ELF-1 (cell line): ENCODE data around the gene SENP8.
A peak's percentile ranks its signal among the peaks of the same experiment; 100 is the strongest.
"Not testable (repeated sequence)": the region's sequence is repeated elsewhere in the genome, so short reads cannot be mapped to it uniquely, and the experiment has no call there.

Experiments
- DNase-seq: peaks from one replicate; pipeline ENCODE4 v3.0.0-alpha.2; 2016; ENCODE audit warnings: low read depth, low spot score

The SENP8 gene

DNA sequence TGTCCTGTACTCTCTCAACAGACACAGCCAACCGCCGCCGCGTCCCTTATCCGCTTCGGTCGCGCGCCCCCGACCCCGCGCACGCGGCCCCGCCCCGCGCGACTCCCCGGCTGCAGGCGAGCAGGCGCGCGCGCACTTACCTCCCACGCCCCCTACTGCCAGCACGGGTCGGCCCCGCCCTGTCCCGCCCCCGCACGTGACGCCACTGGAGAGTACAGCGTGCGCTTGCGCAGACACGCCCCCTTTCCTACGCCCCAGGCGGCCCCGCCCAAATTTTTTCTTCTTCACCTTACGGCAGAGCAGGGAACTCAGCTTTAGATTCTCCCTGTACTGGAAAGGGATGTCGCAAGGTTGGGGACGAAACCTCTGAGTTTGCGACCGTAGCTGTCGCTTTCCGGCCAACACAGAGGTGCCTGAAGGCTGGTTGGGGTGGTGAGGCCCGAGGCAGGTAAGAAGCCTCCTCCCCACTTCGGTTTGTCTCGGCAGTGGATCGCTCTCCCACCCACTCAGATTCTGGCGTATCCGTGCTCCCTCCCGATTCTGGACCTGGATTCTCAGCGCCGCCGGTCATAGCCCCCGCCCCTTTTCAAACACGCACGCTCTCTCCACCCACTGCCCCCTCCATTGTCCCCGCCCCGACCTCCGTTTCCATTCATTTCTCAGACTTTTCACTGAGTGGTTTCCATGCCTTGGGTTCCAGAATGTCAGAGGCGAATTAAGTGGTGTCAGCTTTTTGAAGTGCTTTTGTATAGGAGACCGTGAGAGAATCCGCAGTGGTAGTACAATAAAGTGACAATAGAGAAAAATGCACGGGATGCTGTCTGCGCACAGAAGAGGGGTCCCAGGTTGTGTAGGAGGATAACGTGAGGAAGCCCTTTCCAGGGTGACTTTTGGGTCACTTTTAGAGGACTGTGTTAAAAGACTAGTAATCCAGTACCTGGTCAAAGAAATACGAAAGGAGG, at the start of gene SENP8, which contains the start of gene MYO9A:
SENP8 (plus strand) TSS at position 387 of the 962 bp plus-strand sequence. CDS start 21,221 bp downstream, outside the sequence.
MYO9A (minus strand) TSS at position 134 of the 962 bp plus-strand sequence. CDS start 71,587 bp downstream, outside the sequence.
- DNase-seq: peak; percentile 98

- DNase-seq: no peak
These were observed 49.3 kb upstream of the SENP8 start for GRCh38 chr15:72068856-72069255.

DNA sequence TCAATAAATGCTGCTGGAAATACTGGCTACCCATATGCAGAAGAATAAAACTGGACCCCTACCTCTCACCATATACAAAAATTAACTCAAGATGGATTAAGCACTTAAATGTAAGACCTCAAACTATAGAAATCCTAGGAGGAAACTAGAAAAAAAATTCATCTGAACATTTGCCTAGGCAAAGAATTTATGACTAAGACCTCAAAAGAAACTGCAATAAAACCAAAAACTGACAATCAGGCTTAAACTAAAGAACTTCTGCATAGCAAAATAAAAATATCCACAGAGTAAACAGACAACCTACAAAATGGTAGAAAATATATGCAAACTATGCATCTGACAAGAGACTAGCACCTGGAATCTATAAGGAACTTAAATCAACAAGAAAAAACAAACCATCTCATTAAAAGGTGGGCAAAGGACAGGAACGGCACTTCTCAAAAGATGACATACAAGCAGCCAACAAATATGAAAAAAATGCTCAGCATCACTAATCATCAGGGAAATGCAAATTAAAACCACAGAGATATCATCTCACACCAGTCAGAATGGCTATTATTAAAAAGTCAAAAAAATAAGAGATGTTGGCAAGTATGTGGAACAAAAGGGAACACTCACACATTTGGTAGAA, 47.3 kb upstream of the SENP8 start:
- no peak for DNase-seq

DNA sequence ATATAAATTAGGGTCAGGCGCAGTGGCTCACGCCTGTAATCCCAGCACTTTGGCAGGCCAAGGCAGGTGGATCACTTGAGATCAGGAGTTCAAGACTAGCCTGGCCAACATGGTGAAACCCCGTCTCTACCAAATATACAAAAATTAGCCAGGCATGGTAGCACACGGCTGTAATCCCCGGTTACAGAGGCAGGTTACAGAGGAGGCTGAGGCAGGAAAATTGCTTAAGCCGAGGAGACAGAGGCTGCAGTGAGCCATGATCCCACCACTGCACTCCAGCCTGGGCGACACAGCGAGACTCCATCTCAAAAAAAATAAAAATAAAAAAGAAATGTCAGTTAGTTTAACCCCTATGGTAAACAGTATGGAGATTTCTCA, 46.8 kb upstream of the SENP8 start:
- DNase-seq: not testable (repeated sequence)

DNA sequence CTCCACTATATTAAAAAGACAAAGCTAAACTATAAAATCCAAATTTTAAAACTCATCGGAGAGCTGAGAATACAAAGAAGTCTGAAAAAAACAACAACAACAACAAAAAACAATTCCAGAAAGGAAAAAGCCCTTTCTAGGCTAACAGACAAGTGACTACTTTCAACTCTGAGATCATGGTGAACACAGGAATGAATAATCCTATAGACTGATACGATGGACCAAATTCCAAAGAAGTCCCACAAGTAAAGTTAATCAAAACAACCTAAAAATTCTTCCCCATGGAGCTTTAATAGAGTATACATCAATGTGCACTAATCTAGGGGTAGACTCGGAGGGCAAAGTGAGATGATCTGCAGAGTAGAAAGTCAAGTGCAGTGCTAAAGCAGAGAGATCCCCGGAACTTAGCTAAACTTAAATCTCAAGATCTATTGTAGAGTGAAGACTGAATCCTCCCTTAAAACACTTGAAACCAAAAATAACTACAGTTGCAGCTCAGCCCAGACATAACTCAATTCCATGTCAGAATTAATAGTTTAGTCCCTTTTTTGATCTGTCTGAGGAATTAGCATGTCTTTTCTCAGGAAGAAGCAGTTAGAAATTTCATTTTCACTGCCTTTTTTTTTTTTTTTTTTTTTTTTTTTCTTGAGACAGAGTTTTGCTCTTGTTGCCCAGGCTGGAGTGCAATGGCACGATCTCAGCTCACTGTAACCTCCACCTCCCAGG, 43.7 kb upstream of the SENP8 start:
- no peak for DNase-seq

- no peak for DNase-seq
These were observed 40.3 kb upstream of the SENP8 start for GRCh38 chr15:72077950-72078349.

- no peak for DNase-seq
These were observed 39.3 kb upstream of the SENP8 start for GRCh38 chr15:72078887-72079286.

DNA sequence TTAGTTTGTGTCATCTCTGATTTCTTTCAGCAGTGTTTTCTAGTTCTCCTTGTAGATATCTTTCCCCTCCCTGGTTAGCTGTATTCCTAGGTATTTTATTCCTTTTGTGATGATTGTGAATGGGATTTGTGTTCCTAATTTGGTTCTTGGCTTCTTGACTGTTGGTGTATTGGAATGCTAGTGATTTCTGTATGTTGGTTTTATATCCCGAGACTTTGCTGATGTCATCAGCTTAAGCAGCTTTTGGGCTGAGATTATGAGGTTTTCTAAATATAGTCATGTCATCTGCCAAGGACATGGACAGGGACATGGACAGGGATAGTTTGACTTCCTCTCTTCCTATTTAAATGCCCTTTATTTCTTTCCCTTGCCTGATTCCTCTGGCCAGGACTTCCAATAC, 36.0 kb upstream of the SENP8 start:
- DNase-seq: no peak

- no peak for DNase-seq
These were observed 32.0 kb upstream of the SENP8 start for GRCh38 chr15:72086010-72086697.

GRCh38 chr15:72086920-72087648, 31.1 kb upstream of the SENP8 start:
- DNase-seq: no peak

DNA sequence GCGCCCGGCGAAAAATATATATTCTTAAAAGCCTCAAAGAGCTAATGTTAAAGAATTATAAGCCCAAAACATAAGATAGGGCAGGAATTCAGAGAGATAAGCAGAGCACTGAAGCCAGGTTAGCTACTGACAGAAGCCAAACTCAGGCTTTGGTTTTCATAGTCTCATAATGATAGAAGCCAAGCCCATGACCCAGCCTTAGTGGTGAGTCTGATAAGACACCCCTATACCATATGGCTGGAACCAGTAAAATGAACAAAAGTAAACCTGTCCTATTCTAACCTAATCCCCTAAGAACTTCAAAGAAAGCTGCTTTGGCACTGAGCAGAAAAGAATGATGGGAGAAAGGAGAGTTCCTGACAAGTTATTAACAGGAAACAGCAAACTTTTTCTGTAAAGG, 26.2 kb upstream of the SENP8 start:
- DNase-seq: no peak

DNA sequence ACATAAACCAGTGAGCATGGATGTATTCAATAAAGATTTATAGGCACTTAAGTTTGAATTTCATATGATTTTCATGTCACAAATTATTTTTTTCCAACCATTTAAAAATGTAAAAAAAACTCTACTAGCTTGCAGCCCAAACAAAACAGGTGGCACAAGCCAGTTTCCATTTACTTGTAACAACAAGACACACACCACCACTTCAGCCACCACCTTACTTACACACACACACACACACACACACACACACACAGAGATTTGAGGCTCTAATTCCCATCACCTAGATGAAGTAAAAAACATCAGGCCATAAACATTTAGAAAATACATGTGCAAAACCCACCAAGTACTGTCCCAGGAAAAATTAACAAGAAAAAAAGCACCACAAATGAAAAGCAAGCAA, 25.5 kb upstream of the SENP8 start:
- no peak for DNase-seq

GRCh38 chr15:72096796-72097195, 21.4 kb upstream of the SENP8 start:
- no peak for DNase-seq

- DNase-seq: no peak
These were observed 20.2 kb upstream of the SENP8 start for GRCh38 chr15:72098040-72098439.

DNA sequence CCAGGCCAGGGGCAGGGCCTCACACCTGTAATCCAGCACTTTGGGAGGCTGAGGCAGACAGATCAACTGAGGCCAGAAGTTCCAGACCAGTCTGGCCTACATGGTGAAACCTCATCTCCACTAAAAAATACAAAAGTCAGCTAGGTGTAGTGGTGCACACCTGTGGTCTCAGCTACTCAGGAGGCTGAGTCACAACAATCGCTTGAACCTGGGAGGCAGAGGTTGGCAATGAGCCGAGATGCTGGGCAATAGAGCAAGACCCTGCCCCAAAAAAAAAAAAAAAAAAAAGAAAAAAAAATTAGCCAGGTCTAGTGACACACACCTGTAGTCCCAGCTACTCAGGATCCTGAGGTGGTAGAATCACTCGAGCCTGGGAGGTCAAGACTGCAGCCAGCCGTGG, 19.0 kb upstream of the SENP8 start:
- DNase-seq: no peak

DNA sequence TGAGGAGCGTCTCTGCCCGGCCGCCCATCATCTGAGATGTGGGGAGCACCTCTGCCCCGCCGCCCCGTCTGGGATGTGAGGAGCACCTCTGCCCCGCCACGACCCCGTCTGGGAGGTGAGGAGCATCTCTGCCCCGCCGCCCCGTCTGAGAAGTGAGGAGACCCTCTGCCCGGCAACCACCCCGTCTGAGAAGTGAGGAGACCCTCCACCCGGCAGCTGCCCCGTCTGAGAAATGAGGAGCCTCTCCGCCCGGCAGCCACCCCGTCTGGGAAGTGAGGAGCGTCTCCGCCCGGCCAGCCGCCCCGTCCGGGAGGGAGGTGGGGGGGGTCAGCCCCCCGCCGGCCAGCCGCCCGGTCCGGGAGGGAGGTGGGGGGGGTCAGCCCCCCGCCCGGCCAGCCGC, 17.7 kb upstream of the SENP8 start:
- DNase-seq: not testable (repeated sequence)

DNA sequence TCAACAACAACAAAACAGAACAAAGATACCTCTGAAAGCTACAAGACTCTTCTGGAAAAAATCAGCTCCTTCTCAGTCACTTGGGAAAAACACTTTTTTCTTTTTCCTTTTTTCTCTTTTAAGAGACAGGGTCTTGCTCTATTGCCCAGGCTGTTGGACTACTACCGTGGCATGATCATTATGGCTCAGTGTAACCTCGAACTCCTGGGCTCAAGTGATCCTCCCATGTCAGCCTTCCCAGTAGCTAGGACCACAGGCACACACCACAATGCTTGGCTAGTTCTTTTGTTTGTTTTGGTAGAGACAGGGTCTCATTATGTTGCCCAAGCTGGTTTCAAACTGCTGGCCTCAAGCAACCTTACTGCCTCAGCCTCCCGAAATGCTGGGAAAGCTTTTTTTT, 13.1 kb upstream of the SENP8 start:
- peak; percentile 17 for DNase-seq

DNA sequence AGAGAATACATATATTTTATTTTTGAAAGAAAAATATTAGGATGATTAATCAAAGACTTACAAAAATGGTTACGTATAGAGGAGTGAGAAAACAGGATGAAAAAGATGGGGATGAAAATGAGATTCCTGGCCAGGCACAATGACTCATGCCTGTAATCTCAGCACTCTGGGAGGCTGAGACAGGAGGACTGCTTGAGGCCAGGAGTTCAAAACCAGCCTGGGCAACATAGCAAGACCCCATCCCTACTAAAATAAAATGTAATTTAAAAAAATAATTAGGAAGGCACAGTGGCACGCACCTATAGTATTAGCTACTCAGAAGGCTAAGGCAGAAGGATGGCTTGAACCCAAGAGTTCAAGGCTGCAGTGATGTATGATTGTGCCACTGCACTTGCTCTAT, 12.1 kb upstream of the SENP8 start:
- DNase-seq: no peak

DNA sequence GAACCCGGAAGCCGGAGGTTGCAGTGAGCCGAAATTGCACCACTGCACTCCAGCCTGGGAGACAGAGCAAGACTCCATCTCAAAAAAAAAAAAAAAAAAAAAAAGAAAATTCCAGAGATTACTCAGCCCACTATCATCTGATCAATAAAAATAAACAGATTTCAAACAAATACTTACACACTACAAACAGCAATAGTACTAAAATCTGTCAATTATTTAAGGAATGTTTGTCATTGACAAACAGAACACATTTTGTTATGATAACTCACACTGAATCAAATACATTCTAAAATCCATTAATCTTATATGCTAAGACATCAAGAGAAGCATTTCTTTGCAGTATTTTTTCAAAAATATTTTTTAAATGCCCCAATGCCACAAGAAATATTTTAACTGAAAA, 7.8 kb upstream of the SENP8 start:
- no peak for DNase-seq

DNA sequence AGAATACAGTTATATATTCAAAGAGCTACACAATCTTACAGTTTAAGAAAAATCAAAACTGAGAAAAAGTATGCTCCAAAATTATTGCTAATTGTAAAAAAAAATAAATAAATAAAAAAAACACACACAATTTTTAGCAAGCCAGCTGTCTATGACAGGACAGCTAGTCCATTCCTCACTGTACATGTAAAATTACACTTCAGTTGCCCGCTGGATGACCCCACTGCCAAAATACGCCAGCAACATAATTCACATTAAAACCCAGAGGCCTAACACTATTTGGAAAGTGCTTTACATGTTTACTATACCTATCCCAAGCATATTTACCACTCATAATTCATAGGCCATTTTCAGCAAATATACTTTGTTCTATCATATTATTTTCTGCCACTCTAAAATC, 6.1 kb upstream of the SENP8 start:
- no peak for DNase-seq

- DNase-seq: no peak
These were observed 5.4 kb upstream of the SENP8 start for GRCh38 chr15:72112805-72113204.
